GM06990 (cell line): ENCODE results near the gene UBA7.
A peak's percentile ranks its signal among the peaks of the same experiment; 100 is the strongest.

Experiments used
- DNase-seq: peaks from one replicate; pipeline ENCODE4 v3.0.0-alpha.2; 2011; ENCODE audit not compliant: insufficient read length; ENCODE audit errors: extremely low read depth
- H3K27me3 ChIP-seq: replicated peaks from 2 replicates; pipeline ENCODE4 v1.6.0; 2011; ENCODE audit warnings: low read length; ENCODE audit not compliant: control insufficient read depth, insufficient read depth
- H3K36me3 ChIP-seq: 2 replicates; pipeline ENCODE4 v1.5.1; 2011; ENCODE audit warnings: low read length; ENCODE audit not compliant: control insufficient read depth, insufficient read depth
- H3K4me3 ChIP-seq: replicated peaks from 2 replicates; pipeline ENCODE4 v1.5.1; 2011; ENCODE audit warnings: low read depth, mild to moderate bottlenecking, control low read depth, low read length
- TF ChIP-seq, protein P1 (sequence below): IDR thresholded peaks from 2 replicates; pipeline ENCODE4 v1.5.1; 2011; ENCODE audit warnings: low read length, control low read depth, mild to moderate bottlenecking, inconsistent platforms; ENCODE audit not compliant: insufficient read depth, poor library complexity, severe bottlenecking

The UBA7 gene

DNA sequence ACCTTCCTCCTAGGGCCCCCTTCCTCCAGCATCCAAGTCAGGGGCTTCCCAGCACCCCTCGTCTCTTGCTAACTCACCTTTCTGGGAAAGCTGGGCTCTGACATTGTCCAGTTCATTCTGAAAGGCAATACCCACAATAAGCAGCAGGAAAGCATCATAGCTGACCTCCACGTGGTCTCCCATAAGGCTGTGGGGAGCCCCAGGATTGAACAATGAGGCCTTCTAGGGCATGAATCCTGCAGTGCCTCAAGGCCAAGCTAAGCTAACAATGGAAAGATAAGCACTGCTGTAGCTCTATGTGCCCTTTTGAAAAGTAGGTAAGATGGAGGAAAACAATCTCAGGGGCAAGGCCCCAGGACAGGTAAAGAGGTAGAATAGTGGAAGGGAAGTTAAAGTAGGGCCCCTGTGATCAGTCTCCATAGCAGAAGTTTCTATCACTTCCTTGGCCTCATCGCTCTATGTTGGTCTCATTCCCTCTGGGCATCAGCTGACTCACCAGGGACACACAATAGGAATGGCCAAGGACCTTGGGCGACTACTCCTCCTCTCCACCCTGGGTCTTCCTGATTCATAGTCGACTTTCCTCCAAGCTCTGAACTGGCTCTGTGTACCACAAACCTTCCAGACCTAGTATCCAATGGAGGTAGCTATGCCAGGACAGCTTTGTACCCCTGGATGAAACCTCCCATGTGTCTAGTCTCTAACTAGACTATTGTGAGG, 30.9 kb upstream of the UBA7 start:
- TF ChIP-seq, protein P1, sequence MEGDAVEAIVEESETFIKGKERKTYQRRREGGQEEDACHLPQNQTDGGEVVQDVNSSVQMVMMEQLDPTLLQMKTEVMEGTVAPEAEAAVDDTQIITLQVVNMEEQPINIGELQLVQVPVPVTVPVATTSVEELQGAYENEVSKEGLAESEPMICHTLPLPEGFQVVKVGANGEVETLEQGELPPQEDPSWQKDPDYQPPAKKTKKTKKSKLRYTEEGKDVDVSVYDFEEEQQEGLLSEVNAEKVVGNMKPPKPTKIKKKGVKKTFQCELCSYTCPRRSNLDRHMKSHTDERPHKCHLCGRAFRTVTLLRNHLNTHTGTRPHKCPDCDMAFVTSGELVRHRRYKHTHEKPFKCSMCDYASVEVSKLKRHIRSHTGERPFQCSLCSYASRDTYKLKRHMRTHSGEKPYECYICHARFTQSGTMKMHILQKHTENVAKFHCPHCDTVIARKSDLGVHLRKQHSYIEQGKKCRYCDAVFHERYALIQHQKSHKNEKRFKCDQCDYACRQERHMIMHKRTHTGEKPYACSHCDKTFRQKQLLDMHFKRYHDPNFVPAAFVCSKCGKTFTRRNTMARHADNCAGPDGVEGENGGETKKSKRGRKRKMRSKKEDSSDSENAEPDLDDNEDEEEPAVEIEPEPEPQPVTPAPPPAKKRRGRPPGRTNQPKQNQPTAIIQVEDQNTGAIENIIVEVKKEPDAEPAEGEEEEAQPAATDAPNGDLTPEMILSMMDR, result no peak
- H3K27me3 ChIP-seq, result no peaks in the 10 kb centered on the region
- no peak overlapping the region for H3K4me3 ChIP-seq
- peaks cover 17% of the 10 kb centered on the region for H3K36me3 ChIP-seq
- DNase-seq, result no peak

DNA sequence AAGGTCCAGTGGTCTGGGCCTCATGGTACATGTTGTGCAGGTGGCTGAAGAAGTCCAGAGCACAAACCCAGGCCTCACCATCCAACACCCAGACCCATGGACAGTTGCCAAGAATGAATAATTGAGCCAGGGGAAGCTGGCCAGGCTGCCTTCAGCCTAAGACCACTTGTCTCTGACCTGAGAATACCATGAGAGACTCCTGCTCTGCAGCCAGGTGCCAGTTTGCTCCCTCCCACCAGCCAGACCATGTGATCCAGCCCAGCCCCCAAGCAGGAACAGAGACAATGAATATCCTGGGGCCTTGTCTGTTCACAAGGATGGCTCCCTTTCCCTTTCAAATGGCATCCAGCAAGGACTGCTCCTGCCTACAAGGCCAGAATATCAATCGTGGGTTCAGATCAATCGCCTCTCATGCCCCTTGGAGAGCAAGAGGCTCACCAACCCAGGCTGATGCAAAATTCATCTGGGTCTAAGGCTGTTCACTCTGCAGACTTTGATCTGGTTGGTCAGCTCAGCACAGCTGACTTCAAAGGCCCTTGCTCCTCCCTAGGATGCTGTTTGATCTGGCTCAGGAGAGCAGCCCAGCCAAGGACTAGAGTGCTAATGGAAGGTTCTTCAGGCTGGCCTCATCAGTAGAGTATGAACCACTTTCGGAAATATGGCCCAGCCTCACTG, 29.2 kb upstream of the UBA7 start:
- no peak for DNase-seq

DNA sequence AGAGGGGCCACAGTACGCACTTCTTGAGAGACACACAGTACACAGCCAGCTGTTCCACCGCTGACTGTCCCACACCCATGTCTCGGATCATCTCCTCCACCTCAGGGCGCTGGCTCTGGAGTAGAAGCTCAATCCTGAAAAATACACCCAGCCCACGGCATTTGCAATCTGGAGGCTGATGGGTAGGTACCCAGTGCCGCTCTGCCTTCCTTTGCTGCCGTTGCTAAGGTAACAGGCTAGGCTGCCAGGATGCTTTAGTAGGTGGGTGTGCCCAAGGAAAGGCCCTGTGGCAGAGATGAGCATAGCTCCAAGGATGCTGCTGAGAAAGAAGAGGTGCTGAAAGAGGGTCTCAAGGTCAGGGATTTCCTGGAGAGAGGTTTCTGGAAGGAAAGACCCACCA, 28.1 kb upstream of the UBA7 start:
- TF ChIP-seq, protein P1, result no peak
- no peak overlapping the region for H3K4me3 ChIP-seq
- H3K27me3 ChIP-seq, result no peaks in the 10 kb centered on the region
- H3K36me3 ChIP-seq, result peaks cover 22% of the 10 kb centered on the region
- DNase-seq, result no peak

More for the DNA sequence above, 29.2 kb upstream of the UBA7 start:
- no peaks in the 10 kb centered on the region for H3K27me3 ChIP-seq
- no peak overlapping the region for H3K4me3 ChIP-seq
- TF ChIP-seq, protein P1, result no peak
- peaks cover 20% of the 10 kb centered on the region for H3K36me3 ChIP-seq

DNA sequence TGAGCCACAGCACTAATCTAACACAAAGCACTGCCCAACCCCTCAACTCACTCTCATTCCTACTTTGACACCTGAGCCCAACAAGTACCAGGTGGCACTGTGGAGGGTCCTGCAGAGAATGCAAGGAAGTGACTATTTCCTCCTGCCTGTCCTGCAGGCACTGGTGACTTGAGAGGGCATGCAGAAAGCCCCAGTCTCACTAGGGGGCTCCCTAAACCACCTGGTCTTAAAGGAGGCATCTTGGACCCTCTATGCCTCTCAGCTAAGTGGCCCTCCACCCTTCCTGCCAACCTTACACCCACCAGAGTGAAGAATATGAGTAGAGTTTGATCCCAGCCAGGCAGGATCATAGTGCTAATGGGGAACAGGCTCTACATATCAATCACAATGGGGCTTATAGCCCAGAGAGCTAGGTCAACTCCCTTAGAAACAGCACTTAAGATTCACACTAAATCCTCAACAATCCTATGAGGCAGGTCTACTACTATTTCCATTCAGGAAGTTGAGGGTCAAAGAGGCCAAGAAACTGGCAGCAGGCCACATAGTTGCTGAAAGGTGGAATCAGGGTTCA, 27.5 kb upstream of the UBA7 start:
- TF ChIP-seq, protein P1, result peak; percentile 66
- H3K36me3 ChIP-seq, result peaks cover 19% of the 10 kb centered on the region
- no peak for DNase-seq

DNA sequence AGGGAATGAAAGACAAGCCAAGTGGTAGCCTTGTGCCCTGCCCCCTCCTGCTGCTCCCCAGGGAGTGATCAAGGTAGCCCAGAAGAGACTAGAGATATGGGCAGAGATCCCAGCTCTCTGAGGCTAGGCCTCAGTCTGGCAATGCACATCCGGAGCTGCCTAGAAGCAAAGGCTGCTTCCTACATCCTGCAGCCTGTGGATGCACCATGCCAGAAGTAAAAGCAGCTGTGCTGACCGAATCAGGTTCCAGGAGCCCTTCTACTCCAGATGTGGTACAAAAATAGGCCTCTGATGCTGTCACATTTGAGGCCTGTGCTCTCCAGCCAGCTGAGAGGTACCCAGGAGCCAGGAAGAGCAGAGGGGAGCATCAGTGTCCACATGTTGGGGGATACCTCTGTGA, 26.6 kb upstream of the UBA7 start:
- Histone ChIP-seq H3K36me3 (peaks cover 19% of the 10 kb centered on the region), H3K27me3 (no peaks in the 10 kb centered on the region), H3K4me3 (no peak overlapping the region)
- TF ChIP-seq, protein P1, result no peak
- DNase-seq, result no peak

More for the DNA sequence above, 27.5 kb upstream of the UBA7 start:
- H3K27me3 ChIP-seq, result no peaks in the 10 kb centered on the region
- no peak overlapping the region for H3K4me3 ChIP-seq
